CD4-positive, alpha-beta T cell (primary cell): ENCODE data around the gene CDCP2. TPM values are rescaled to one million over a fixed set of nuclear protein-coding genes. Genes with fewer than 3 reads are reported as not detected.

Experiments
- ATAC-seq: fragments of 200-7000 bp; cut with Tn5 transposase; one replicate; pipeline ENCODE4 v1.10.0; 2022; ENCODE audit warnings: mild to moderate bottlenecking; ENCODE audit not compliant: poor library complexity
- CTCF ChIA-PET: fragments of 350-600 bp; sonication (Branson Sonifier 250); formaldehyde crosslinking; loops from one replicate; lab custom pipeline; 2021; ENCODE audit warnings: antibody characterized with exemption, inconsistent platforms; lab: Charles Lee
- POLR2A ChIA-PET: fragments of 350-600 bp; sonication (Branson Sonifier 250); formaldehyde crosslinking; loops from one replicate; lab custom pipeline; 2021; ENCODE audit warnings: antibody characterized with exemption, inconsistent platforms; lab: Charles Lee
- DNase-seq, 14 experiments: peaks; one replicate each; pipeline ENCODE4 v3.0.0-alpha.2; 2013 to 2020; ENCODE audit warnings: mixed read lengths in 2 of 14
- H3K27ac ChIP-seq, 2 donors: one replicate each; pipeline versions ENCODE4 v1.5.1 to v1.7.0; 2013; ENCODE audit warnings: low read length in 2 of 2, low read depth in 1 of 2, mild to moderate bottlenecking in 1 of 2
- H3K27me3 ChIP-seq, 2 experiments: 1 replicate in 1 of 2; 2 replicates in 1 of 2; pipeline versions ENCODE4 v1.6.1 to v1.7.0; 2013; ENCODE audit warnings: low read length in 2 of 2, control low read depth in 1 of 2, mild to moderate bottlenecking in 1 of 2, moderate library complexity in 1 of 2; ENCODE audit not compliant: insufficient read depth in 2 of 2, control insufficient read depth in 1 of 2
- H3K36me3 ChIP-seq: one replicate; pipeline ENCODE4 v1.6.1; 2013; ENCODE audit warnings: low read length, control low read depth; ENCODE audit not compliant: insufficient read depth
- H3K4me1 ChIP-seq: one replicate; pipeline ENCODE4 v1.6.1; 2013; ENCODE audit warnings: low read length, control low read depth; ENCODE audit not compliant: insufficient read depth
- H3K4me3 ChIP-seq: one replicate; pipeline ENCODE4 v1.5.1; 2013; ENCODE audit warnings: mild to moderate bottlenecking, low read length, moderate library complexity
- H3K9me3 ChIP-seq, 2 experiments: 1 replicate in 1 of 2; 2 replicates in 1 of 2; pipeline versions ENCODE4 v1.6.1 to v1.7.0; 2013; ENCODE audit warnings: low read length in 2 of 2, mild to moderate bottlenecking in 2 of 2, control low read depth in 1 of 2, moderate library complexity in 1 of 2; ENCODE audit not compliant: control insufficient read depth in 1 of 2, insufficient read depth in 1 of 2
- H3K27ac Mint-ChIP-seq: one replicate; pipeline ENCODE4 v1.8.0; 2020; ENCODE audit warnings: mixed read lengths
- H3K27me3 Mint-ChIP-seq: one replicate; pipeline ENCODE4 v1.8.0; 2021; ENCODE audit warnings: mixed read lengths
- H3K36me3 Mint-ChIP-seq: one replicate; pipeline ENCODE4 v1.8.0; 2021; ENCODE audit warnings: low read depth, mixed read lengths
- H3K4me1 Mint-ChIP-seq: one replicate; pipeline ENCODE4 v1.8.0; 2021; ENCODE audit warnings: low read depth, mixed read lengths
- H3K4me3 Mint-ChIP-seq: one replicate; pipeline ENCODE4 v1.8.0; 2020; ENCODE audit warnings: mild to moderate bottlenecking, mixed read lengths
- H3K9me3 Mint-ChIP-seq: one replicate; pipeline ENCODE4 v1.8.0; 2020; ENCODE audit warnings: mixed read lengths
- intact Hi-C, 2 experiments: fragments of 100-400 bp; cut with DNase I in 1 of 2; cut with micrococcal nuclease in 1 of 2; formaldehyde crosslinking; loops; one replicate each; pipeline versions ENCODE4 v1.15.1 to v1.9.0; 2023 to 2025; cut with DNase I, micrococcal nuclease
- total RNA-seq, 174 experiments: library from RNA in 2 of 174; stranded (reverse) in 2 of 174; gene quantifications; one replicate each; pipeline ENCODE4 v1.2.3 and lab custom pipeline; 2021 to 2026
- TF ChIP-seq, protein P1 (sequence below): fragments of 200-600 bp; IDR thresholded peaks from one replicate; pipeline ENCODE4 v1.8.0; 2022; ENCODE audit warnings: antibody characterized with exemption, mild to moderate bottlenecking

CDCP2 gene
- total RNA-seq, 2 experiments from 2014 or later, result not detected

DNA sequence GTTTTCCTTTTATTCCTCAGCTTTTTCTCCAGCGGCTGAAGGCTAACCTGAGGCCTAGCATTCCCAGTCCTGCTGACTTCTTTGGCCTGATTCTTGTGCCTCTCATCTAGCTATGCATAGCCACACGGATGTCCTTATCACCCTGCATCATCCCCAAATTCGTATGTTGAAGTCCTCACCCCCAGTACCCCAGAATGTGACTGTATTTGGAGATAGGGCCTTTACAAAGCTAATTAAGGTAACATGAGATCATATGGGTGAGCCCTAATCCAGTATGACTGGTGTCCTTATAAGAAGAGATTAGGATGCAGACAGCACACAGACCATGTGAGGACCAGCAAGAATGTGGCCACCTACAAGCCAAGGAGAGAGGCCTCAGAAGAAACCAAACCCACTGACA lies 44.6 kb downstream of the CDCP2 start:
- ChIA-PET CTCF (interaction anchor here (0.8 to 1.2 kb wide), 2 partner anchors 19 to 381 kb away, joined by 3 read pairs; no protein-coding TSS in a partner anchor), POLR2A (no interaction called here)
- H3K4me3 Mint-ChIP-seq, result no peak overlapping the region
- H3K36me3 Mint-ChIP-seq, result no peaks in the 10 kb centered on the region
- no peak overlapping the region for H3K27ac ChIP-seq
- H3K9me3 Mint-ChIP-seq, result no peaks in the 10 kb centered on the region
- H3K4me1 ChIP-seq, result no peaks in the 10 kb centered on the region
- no peaks in the 10 kb centered on the region for H3K27me3 ChIP-seq
- no peaks in the 10 kb centered on the region for H3K9me3 ChIP-seq
- DNase-seq (no peak), ATAC-seq (no peak)
- TF ChIP-seq, protein P1, sequence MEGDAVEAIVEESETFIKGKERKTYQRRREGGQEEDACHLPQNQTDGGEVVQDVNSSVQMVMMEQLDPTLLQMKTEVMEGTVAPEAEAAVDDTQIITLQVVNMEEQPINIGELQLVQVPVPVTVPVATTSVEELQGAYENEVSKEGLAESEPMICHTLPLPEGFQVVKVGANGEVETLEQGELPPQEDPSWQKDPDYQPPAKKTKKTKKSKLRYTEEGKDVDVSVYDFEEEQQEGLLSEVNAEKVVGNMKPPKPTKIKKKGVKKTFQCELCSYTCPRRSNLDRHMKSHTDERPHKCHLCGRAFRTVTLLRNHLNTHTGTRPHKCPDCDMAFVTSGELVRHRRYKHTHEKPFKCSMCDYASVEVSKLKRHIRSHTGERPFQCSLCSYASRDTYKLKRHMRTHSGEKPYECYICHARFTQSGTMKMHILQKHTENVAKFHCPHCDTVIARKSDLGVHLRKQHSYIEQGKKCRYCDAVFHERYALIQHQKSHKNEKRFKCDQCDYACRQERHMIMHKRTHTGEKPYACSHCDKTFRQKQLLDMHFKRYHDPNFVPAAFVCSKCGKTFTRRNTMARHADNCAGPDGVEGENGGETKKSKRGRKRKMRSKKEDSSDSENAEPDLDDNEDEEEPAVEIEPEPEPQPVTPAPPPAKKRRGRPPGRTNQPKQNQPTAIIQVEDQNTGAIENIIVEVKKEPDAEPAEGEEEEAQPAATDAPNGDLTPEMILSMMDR, result no peak
- H3K36me3 ChIP-seq, result no peaks in the 10 kb centered on the region
- H3K4me3 ChIP-seq, result no peak overlapping the region
- intact Hi-C loops, result no loop called here
- no peak overlapping the region for H3K27ac Mint-ChIP-seq
- H3K27me3 Mint-ChIP-seq, result no peaks in the 10 kb centered on the region
- no peaks in the 10 kb centered on the region for H3K4me1 Mint-ChIP-seq

DNA sequence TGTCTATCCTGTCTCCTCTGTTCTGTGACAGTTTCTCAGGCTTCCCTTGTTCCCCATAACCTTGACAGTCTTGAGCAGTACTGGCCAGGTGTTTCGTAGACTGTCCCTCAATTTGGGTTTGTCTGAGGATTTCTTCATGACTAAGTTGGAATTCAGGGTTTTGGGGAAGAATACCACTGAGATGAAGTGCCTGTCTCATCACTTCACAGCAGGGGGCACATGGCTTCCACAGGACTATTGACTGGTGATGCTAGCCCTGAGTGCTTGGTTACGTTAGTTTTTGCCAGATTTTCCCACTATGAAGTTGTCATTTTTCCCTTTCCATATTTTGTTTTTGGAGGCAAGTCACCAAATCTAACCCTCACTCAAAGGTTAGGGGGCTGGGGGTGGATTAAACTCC lies 45.7 kb downstream of the CDCP2 start:
- intact Hi-C loops, result no loop called here
- Mint-ChIP-seq H3K27me3 (no peaks in the 10 kb centered on the region), H3K4me3 (no peak overlapping the region), H3K27ac (no peak overlapping the region), H3K4me1 (no peaks in the 10 kb centered on the region), H3K36me3 (peaks cover 5% of the 10 kb centered on the region), H3K9me3 (peaks cover 2% of the 10 kb centered on the region)
- TF ChIP-seq, protein P1, result no peak
- ChIA-PET CTCF (interaction anchor here (1.2 kb wide), 1 partner anchor 382 kb away, joined by 3 read pairs; no protein-coding TSS in a partner anchor), POLR2A (no interaction called here)
- Histone ChIP-seq H3K4me1 (no peaks in the 10 kb centered on the region), H3K36me3 (peaks cover 3% of the 10 kb centered on the region), H3K9me3 (no peaks in the 10 kb centered on the region), H3K4me3 (no peak overlapping the region), H3K27me3 (no peaks in the 10 kb centered on the region), H3K27ac (no peak overlapping the region)
- peak in 2 of 14 experiments; percentile 11 to 14 for DNase-seq
- no peak for ATAC-seq

DNA sequence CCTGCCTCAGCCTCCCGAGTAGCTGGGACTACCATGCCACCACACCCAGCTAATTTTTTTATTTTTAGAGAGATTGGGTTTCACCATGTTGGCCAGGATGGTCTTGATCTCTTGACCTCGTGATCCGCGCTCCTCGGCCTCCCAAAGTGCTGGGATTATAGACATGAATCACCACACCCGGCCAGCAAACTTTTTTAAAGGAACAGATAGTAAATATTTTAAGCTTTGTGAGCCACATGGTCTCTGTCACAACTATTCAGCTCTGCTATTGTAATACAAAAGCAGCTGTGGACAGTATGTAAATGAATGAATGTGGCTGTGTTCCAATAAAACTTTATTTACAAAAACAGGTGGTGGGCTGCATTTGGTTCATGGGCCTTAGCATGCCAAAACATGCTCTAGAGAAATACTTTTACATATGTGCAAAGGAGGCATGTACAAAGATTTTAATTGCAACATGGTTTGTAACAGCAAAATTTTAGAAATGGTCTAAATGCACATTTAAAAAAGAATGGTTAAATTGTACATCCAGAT lies 47.0 kb downstream of the CDCP2 start:
- Mint-ChIP-seq H3K9me3 (peaks cover 2% of the 10 kb centered on the region), H3K27ac (no peak overlapping the region), H3K36me3 (peaks cover 9% of the 10 kb centered on the region), H3K27me3 (no peaks in the 10 kb centered on the region), H3K4me3 (no peak overlapping the region), H3K4me1 (no peaks in the 10 kb centered on the region)
- Histone ChIP-seq H3K27ac (no peak overlapping the region), H3K36me3 (peaks cover 3% of the 10 kb centered on the region), H3K4me1 (no peaks in the 10 kb centered on the region), H3K9me3 (no peaks in the 10 kb centered on the region), H3K27me3 (no peaks in the 10 kb centered on the region), H3K4me3 (no peak overlapping the region)
- ATAC-seq (no peak), DNase-seq (no peak)
- CTCF ChIA-PET, result interaction anchor here (0.6 kb wide), 1 partner anchor 233 kb away, joined by 3 read pairs; no protein-coding TSS in a partner anchor
- TF ChIP-seq, protein P1, result no peak
- POLR2A ChIA-PET, result no interaction called here
- intact Hi-C loops, result no loop called here
